ENCODE measurements around the gene HNRNPUL2. TPM values are rescaled to one million over a fixed set of nuclear protein-coding genes. Genes with fewer than 3 reads are reported as not detected.

Gene HNRNPUL2
- total RNA-seq, 6 donors from 2014 or later = 23.9 to 76.5 (median 46.3) TPM

GRCh38 chr11:62726156-62726914 lies 922 bp downstream of the HNRNPUL2 start:
- H3K4me1 ChIP-seq = peaks cover 41 to 58% (median 46%) of the 10 kb centered on the region in 4 donors
- no peak for ATAC-seq (ENCODE audit: low FRiP score in 2 of 2)

GRCh38 chr11:62725646-62726045 lies 1.6 kb downstream of the HNRNPUL2 start:
- ATAC-seq (ENCODE audit: low FRiP score in 2 of 2) (no peak), DNase-seq (no peak)
- peak overlapping the region; percentile 86 to 95 (median 93) for H3K27ac ChIP-seq
- H3K9me3 ChIP-seq = no peaks in the 10 kb centered on the region
- peak overlapping the region; percentile 84 to 100 (median 98) for H3K4me3 ChIP-seq
- TF ChIP-seq CTCF (IDR thresholded peaks at IDR 0.05) = no peak
- TF ChIP-seq POLR2AphosphoS5 (IDR thresholded peaks at IDR 0.05) = no peak
- TF ChIP-seq EP300 (IDR thresholded peaks at IDR 0.05) = no peak
- WGBS, 2 donors = 1% methylated on average over 7 of the region's 7 CpGs
- peaks cover 29 to 43% (median 32%) of the 10 kb centered on the region in 4 donors for H3K36me3 ChIP-seq
- H3K4me1 ChIP-seq = peaks cover 39 to 51% (median 42%) of the 10 kb centered on the region in 4 donors
- H3K27me3 ChIP-seq = no peaks in the 10 kb centered on the region

More at GRCh38 chr11:62726156-62726914, 922 bp downstream of the HNRNPUL2 start:
- Histone ChIP-seq H3K27me3 (no peaks in the 10 kb centered on the region), H3K36me3 (peaks cover 22 to 43% (median 27%) of the 10 kb centered on the region in 4 donors), H3K27ac (peak overlapping the region; percentile 86 to 95 (median 93)), H3K4me3 (peak overlapping the region; percentile 84 to 100 (median 98)), H3K9me3 (no peaks in the 10 kb centered on the region)
- no peak for DNase-seq
- WGBS, 2 donors = 0 to 1% methylated on average over 30 to 46 of the region's 51 CpGs
- TF ChIP-seq EP300 (IDR thresholded peaks at IDR 0.05) (no peak), CTCF (IDR thresholded peaks at IDR 0.05) (peak in 1 of 6 experiments; percentile 3)

- peak overlapping the region in 2 of 4 donors; percentile 15 to 95 for H3K27ac ChIP-seq
- peaks cover 26 to 36% (median 28%) of the 10 kb centered on the region in 4 donors for H3K4me1 ChIP-seq
- H3K9me3 ChIP-seq = no peaks in the 10 kb centered on the region
- 59 to 67% methylated on average over 8 of the region's 8 CpGs for WGBS, 2 donors
- TF ChIP-seq POLR2A (IDR thresholded peaks at IDR 0.05) (no peak), POLR2AphosphoS5 (IDR thresholded peaks at IDR 0.05) (no peak), CTCF (IDR thresholded peaks at IDR 0.05) (no peak), EP300 (IDR thresholded peaks at IDR 0.05) (no peak)
- peaks cover 44 to 57% (median 44%) of the 10 kb centered on the region in 4 donors for H3K36me3 ChIP-seq
- no peak for ATAC-seq (ENCODE audit: low FRiP score in 2 of 2)
- no peaks in the 10 kb centered on the region for H3K27me3 ChIP-seq
- H3K4me3 ChIP-seq = peak overlapping the region in 1 of 4 donors; percentile 98
- DNase-seq = no peak
Measured at GRCh38 chr11:62724171-62724570, 3.1 kb downstream of the HNRNPUL2 start.

- ATAC-seq (ENCODE audit: low FRiP score in 2 of 2) = no peak
- Histone ChIP-seq H3K9me3 (no peaks in the 10 kb centered on the region), H3K27ac (peak overlapping the region in 1 of 4 donors; percentile 30), H3K4me1 (peaks cover 26 to 32% (median 27%) of the 10 kb centered on the region in 4 donors), H3K27me3 (no peaks in the 10 kb centered on the region), H3K4me3 (no peak overlapping the region), H3K36me3 (peaks cover 64 to 79% (median 66%) of the 10 kb centered on the region in 4 donors)
- WGBS, 2 donors = 73 to 77% methylated on average over 6 to 7 of the region's 7 CpGs
- TF ChIP-seq POLR2A (IDR thresholded peaks at IDR 0.05) (no peak), EP300 (IDR thresholded peaks at IDR 0.05) (no peak), CTCF (IDR thresholded peaks at IDR 0.05) (no peak), POLR2AphosphoS5 (IDR thresholded peaks at IDR 0.05) (no peak)
- no peak for DNase-seq
Measured at GRCh38 chr11:62721994-62722393, 5.3 kb downstream of the HNRNPUL2 start.
